GM18511 (cell line): ENCODE results near the gene PLCB4.
"Not testable (repeated sequence)": the region's sequence is repeated elsewhere in the genome, so short reads cannot be mapped to it uniquely, and the experiment has no call there.

Experiments
- ATAC-seq: cut with Tn5 transposase; IDR thresholded peaks from one replicate; pipeline ENCODE4 v1.9.1; 2021; ENCODE audit warnings: mild to moderate bottlenecking, moderate library complexity; ENCODE audit not compliant: unreplicated experiment

Gene PLCB4

DNA sequence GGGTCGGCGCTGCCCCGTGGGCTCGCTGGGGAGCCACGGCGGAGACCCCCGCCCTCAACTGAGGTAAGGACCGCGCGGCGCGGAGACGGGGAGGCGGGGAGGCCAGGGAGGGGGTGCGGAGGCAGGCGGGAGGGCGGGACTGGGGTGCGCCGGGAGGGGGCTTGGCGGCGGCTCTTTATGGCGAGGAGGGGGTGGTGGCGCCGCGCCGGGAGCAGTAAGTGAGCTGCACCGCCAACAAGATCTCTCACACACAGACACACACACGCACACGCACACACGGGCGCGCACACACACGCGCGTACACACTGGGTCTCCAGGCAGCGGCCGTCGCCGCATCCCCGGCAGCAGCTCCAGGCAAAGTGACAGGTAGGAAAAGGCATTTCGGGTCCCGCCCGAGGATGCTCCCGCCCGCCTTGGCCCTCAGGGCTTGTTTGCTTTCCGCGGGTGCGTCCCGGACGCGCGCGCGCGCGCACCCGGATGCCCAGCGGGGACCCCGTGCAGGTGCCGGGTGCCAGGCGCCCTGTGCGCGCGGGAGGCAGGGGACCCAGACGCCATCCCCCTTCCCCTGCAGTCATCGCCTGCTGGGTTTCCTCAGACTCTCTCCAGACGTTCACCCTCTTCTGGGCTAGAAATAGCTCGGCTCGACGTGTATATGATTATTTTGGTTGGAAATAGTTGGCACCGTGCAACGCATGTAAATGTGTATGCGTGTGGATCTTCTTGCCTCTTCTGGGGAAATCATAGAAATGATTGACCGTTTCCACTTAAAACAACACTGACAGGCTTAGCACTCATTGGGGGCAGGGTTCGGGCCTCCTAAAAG lies at the start of gene PLCB4:
Gene PLCB4, plus strand, starts transcription at position 247 of the 823 bp plus-strand sequence. CDS start 238,728 bp downstream, outside the sequence.
- no peak for ATAC-seq

DNA sequence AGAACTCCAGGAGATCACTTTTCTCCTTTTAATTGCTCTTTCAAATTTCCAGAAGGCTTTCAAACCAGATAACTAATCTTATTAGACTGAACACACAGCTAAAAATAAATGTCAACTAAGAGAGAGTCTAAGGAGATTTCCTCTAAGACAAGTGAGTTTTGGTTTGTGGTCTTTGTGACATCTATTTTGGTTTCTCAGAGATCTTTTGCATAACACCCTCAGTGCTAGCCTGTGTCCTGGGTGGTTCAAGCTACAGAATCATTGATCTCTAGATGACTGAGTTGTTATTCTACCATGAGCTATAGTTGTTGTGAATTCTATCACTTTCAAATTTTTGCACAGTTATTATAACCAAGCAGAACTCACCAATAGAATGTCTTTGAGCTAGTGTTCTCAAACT lies 49.1 kb upstream of the PLCB4 start:
- ATAC-seq, result no peak

DNA sequence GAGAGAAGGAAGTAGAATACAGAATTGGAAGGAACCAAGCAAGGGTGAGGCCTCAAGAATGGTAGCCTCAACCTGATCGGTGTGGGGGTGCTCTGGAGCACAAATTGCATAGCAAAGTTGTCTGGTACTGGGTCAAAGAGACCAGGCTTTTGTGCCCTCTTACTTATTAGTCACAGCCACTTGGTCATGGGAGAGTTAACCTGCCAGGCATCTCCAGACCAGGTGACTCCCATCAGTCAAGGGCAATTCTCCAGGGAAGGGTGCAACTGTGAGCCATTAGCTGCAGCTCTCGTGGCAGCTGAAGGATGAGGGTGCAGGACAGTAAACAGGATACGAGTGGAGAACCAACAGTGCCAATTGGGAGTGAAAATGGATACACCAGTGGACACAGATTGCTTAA lies 47.7 kb upstream of the PLCB4 start:
- no peak for ATAC-seq

DNA sequence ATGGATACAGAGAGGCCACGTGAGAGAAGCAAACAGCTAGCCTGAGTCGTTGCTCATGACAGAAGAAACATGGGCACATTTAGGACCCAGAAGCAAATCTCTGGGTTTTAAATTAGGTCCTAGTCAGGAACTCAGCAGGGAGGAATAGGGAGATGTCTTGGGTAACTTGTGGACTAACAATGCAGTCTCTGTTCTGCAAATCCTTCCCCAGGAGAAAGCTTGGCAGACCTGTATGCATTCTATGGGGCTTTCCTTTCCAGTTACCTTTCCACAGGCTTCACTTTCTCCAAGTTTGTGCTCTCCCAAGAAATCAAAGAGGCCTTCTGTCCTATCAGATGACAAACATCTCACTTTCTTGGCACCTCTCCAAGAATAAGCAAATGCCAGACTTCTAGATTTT lies 47.2 kb upstream of the PLCB4 start:
- no peak for ATAC-seq

DNA sequence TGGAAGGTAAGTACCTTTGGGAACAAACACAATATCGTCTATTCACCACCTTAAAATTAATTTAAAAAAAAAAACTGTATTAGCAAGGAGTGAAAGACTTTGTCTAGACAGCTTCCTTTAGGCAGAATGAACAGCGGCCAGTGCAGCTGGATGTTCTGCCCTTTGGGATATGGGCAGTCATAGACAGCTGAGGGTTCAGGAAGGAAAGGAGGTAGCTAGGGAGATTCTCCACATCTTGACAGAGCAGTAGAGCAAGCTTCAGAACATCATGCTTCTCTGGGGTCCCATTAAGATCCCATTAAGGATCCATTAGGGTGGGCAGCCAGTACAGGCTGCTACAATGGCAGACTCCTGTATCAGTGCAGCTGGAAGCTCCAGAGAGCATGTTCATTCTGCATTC lies 46.5 kb upstream of the PLCB4 start:
- no peak for ATAC-seq

DNA sequence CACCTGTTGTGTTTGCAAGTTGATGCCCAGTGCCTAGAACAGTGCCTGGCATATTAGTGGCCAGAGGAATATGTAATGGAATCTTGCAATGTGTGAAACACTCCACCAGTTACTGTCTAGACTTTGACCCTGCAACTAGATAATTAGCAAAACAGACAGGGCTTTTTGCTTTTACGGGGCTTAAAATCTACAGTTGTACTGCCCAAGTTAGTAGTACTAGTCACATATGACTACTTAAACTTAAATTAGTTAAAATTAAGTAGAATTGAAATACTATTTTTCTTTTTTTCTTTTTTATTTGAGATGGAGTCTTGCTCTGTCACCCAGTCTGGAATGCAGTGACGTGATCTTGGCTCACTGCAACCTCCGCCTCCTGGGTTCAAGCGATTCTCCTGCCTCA lies 44.3 kb upstream of the PLCB4 start:
- no peak for ATAC-seq

DNA sequence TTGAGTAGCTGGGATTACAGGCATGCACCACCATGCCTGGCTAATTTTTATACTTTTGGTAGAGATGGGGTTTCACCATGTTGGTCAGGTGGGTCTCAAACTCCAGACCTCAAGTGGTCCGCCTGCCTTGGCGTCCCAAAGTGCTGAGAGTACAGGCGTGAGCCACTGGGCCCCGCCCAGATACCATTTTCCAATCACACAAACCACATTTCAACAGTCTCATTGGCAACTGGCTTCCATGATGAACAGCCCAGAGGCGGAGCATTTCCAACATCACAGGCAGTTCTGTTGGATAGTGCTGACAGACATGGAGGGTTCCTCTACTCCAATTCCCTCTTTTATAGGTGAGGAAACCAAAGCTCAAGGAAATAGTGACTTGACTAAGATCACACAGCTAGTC lies 43.9 kb upstream of the PLCB4 start:
- no peak for ATAC-seq

DNA sequence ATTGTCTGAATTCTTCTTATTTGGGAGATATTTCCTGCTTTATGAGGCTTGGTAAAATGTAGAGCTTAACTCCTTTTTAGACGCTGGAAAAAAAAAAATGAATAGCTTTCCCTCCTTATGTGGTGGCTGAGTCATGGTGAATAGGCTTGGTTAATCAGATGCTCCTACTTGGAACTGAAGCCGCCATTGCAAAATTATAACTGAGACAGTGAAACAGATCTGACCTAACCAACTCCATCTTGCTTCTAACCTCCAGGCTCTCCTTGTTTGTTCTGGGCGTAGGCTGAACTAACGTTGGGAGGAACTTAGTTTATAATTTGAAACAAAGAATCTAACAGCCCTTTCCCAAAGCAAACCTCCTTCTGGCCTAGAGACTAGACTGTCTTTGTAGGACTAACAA lies 43.2 kb upstream of the PLCB4 start:
- ATAC-seq, result no peak

DNA sequence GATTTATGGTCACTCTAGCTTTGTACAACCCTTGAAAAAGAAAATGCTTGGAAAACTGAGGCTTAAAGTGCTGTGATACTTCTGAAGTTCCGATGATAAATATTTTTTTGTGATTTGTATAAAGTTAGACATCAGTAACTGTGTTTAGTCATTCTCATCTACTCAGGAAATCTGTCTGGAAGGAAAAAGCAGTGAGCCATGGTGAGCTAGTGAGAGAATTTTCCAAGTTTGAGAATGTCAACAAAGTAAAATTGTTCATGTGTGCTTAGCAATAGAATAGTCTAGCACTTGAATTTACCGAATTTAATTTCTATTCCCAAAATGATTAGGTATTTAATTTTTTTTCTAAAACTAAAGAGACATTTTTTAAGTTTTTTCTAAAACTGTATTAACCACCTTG lies 41.3 kb upstream of the PLCB4 start:
- no peak for ATAC-seq

DNA sequence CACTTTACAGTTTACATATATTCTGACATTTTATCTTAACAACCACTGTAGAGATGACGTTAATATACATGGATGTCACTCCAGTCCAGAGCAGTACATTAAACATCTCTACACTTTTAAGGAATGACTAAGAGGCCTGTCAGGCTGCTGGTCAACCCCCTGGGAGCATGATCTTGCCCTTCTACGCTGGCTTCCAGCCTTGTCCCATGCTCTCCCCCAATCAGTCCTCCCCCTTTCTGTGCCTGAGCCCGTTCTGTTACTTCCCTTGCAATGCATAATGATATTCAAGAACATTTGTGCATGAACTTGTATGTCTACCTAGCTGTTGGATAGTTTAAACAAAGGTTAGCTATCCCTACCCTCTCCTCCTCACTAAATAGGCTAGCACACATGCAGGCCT lies 40.5 kb upstream of the PLCB4 start:
- ATAC-seq, result no peak

DNA sequence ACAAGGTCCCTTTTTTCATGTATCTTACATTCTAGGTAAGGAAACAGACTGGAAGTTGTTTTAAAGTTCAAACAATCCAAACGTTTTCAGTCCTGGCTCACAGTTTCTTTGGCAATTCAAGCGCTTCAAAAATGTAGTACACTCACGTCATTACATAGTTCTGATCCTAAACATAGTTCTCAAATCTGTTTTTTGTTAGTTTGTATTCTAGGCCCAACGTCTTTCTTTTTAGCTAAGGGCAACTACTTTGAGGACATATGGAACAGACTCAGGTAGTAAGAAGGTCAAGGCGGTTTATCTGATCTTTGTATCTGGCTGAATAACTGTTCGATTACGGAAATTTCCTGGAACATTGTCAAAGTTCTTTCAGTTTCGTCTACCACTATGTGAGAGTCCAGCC lies 36.9 kb upstream of the PLCB4 start:
- no peak for ATAC-seq

DNA sequence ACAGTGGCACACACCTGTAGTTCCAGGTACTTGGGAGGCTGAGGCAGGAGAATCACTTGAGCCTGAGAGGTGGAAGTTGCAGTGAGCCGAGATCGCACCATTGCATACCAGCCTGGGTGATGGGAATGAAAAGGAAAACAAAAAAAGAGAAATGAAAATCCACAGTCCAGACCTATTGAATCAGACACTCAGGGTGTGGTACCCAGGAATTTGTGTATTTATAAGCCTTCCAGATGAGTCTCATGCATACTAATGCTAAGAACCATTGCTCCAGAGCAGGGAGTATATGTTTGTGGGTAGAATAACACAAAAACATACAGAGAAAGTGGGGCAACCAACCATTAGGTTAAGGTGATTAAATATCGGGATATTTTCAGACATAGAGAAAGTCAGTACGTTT lies 36.1 kb upstream of the PLCB4 start:
- no peak for ATAC-seq

DNA sequence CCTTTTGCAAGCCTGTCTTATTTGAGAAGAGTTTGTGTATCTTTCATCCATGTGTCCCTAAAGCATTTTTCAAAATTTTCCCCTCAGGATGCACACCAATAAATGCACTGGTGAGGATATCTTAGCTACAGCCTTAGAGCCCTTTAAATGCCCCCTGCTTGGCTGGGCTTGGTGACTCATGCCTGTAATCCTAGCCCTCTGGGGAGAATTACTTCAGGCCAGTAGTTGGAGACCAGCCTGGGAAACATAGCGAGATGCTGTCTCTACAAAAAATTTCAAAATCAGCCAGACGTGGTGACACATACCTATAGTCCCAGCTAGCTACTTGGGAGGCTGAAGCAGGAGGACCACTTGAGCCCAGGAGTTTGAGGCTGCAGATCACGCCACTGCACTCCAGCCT lies 33.8 kb upstream of the PLCB4 start:
- no peak for ATAC-seq

DNA sequence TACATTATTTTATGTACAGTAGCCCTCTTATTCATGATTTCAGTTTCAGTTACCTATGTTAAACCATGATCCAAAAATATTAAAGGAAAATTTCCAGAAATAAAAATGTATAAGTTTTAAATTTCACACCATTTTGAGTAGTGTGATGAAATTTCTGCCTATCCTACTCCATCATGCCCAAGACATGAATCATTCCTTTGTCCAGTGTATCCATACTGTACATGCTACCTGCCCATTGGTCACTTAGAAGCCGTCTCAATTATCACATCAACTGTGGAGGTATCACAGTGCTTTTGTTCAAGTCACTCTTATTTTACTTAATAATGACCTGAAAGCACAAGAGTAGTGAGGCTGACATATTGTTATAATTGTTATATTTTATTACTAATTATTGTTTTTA lies 32.3 kb upstream of the PLCB4 start:
- ATAC-seq, result no peak

DNA sequence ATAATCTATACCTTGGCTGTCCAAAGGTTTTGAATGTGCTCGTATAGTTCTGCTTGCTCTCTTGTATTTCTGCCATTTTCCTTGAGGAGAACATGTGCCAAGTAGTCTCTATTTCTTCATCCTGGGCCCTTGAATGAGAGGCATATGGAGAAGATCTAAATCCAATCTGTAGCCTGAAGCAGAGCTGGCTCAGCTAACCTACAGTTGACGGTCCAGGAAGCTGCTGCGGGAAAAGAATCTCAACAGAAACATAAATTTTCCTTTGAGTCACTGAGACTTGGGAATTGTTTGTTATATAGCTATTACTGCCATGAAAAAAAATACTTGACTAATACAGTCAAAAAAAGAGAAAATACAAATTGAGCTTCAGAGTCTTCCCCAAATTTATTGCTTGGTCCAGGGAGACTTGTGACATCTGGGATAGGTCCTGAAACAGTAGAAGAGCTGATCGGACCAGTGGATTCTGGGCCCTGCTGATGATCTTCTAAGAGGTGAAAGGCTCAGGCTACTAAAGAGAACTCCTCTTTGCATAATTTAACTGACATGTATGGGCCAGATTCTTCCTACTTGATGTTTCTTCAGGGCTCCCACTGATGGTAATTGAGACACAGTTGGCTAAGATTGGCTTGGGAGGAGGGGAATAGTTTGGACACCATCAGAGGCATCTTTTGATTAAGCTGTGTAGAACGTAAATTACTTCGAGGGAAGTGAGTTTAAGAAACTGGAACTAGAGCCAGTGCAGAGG lies 29.9 kb upstream of the PLCB4 start:
- ATAC-seq, result no peak

DNA sequence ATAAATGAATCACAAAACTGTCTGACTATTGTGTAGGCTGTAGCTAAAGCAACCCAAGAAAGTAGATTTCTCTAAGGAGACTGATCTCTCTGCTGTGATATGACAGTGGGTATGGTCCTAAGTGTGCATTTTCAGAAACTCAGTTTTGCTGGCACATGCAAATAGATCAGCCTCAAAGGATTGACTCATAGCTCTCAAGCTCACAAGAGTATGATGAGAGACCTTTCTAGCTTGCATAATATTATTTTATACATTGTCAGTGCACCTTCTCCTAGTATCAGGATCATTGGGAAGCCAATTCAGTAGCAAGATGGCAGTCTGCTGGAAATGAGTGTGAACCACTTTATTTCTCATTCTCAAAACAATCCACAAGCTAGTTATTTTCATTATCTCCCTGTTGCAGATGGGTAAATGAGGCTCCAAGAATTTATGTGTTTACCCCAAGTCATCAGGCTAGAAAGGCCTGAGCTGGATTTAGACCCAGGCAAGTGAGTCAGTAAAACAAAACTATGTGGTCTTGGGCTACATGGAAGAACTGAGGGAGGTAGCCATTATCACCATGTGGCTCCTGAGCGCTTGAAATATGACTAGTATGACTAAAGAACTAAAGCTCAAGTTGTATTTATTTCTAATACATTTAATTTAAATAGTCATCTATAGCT lies 27.9 kb upstream of the PLCB4 start:
- ATAC-seq, result no peak

DNA sequence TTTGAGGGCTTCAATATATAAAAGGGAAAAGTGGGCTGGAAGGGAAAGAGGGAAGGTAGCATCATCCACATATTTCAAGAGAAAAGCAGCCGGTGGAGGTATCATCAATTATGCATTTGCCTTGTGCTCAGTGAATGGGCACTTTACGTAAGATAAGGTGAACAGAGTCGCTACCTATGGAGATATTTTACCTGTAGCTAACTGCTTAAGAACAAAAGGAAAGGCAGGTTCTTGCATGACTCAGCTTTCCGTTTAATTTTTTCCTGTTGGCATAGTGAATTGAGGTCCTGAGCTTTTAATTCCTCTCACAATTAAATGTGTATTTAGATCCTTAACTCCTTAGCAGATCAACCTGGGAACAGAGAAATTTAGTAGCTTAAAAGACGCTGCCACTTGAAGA lies 25.5 kb upstream of the PLCB4 start:
- ATAC-seq, result no peak

DNA sequence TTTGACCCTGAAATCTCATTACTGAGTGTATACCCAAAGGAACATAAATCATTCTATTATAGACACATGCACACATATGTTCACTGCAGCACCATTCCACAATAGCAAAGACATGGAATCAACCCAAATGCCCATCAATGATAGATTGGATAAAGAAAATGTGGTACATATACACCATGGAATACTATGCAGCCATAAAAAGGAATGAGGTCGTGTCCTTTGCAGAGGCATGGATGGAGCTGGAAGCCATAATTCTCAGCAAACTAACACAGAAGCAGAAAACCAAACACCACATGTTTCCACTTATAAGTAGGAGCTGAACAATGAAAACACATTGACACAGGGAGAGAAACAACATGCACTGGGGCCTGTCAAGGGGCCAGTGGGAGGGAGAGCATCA lies 21.0 kb upstream of the PLCB4 start:
- not testable (repeated sequence) for ATAC-seq

DNA sequence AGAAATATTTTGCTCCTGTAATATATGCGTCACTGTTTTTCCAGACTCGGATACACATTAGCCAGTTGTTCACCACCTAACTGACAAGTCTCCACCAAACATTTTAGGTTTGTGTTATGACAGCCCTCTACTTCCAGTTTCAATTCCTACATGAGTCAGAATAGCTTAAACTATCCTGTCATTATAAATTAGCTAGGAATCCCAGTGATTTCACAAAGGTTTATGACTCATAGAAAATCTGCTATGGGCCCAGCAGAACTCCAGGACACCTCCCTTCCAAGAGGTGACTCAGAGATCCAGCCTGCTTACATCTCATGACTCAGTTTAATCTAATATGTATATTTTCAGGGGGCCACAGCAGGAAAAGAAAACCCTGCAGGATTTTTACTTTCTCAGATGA lies 17.4 kb upstream of the PLCB4 start:
- no peak for ATAC-seq

DNA sequence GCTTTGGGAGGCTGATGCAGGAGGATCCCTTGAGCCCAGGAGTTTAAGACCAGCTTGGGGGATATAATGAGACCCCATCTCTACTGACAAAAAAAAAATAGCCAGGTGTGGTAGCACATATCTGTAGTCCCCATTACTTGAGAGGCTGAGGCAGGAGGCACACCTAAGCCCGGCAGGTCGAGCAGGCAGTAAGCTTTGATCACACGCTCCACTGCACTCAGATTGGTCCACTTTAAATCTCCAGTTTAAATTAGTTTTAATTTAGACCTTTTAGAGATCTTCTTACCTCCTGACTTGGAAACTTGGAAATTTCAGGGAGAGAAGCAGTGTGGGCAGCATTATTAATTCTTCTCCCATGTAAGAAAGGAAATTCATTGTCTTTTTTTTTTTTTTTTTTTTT lies 16.8 kb upstream of the PLCB4 start:
- ATAC-seq, result no peak

DNA sequence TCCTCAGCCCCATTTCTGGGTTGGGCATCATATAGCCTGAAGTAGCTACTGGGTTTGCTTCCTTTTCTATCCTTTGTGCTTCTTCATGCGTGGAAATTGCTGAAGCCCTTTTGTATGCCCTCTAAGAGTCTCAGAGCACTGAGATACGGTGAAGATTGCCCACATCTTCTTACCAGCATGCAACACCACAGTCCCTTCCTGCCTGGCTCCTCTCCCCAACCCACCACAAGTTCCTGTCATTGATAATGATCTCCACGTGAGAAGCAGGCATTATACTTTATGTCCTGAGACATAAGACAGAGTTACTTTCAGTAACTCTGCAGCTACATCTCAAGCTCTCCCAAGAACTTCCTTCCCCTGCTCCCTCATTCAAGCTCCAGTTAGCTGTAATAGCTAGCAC lies 15.8 kb upstream of the PLCB4 start:
- ATAC-seq, result no peak

DNA sequence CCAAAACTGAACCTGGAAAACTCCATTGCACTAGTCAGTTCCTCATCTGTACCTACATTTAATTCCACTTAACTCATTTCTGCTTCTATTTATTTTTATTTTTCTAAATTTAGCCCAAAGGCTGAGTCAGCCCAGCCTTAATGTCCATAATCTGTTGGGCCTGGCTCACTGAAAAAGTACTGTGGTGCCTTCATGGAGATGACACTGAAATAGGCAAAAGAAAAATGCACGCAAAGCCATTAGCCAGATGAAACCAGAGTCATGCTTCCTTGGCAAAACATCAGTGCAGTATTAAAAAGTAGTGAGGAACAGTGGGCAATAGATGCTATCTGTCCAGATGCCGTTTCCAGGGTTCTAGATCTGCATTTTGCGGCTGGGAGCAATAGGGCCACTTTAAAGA lies 14.7 kb upstream of the PLCB4 start:
- ATAC-seq, result no peak
